ENCODE results near the gene MRPL55.

DNA sequence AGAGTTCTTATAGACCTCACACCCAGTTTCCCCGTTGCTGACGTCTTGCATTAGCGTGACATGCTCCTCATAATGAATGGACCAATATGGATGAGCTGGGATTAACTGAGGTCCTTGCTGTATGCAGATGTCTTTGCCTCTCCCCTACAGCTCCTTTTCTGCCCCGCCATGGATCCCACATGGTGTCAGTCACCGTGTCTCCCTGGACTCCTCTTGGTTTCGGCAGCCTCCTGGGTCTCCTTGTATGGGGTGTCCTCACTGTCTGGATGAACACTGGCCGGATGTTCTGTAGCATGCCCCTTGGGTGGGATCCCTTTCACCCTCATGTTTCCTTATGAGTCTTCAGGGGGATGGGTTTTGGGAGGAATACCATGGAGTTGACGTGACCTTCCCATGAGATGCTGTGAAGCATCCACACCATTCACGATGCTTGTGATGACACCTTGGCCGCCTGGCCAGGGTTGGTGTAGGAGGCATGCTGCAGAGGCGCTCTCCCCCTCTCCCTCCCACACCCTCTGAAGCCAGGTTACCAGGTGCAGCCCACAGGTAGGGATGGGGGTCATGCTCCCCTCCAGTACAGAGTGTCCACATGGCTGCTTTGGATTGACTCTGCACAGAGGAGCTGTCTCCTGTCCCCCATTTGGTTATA, 45.0 kb upstream of the MRPL55 start:
- TF ChIP-seq, protein P1, sequence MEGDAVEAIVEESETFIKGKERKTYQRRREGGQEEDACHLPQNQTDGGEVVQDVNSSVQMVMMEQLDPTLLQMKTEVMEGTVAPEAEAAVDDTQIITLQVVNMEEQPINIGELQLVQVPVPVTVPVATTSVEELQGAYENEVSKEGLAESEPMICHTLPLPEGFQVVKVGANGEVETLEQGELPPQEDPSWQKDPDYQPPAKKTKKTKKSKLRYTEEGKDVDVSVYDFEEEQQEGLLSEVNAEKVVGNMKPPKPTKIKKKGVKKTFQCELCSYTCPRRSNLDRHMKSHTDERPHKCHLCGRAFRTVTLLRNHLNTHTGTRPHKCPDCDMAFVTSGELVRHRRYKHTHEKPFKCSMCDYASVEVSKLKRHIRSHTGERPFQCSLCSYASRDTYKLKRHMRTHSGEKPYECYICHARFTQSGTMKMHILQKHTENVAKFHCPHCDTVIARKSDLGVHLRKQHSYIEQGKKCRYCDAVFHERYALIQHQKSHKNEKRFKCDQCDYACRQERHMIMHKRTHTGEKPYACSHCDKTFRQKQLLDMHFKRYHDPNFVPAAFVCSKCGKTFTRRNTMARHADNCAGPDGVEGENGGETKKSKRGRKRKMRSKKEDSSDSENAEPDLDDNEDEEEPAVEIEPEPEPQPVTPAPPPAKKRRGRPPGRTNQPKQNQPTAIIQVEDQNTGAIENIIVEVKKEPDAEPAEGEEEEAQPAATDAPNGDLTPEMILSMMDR (IDR thresholded peaks at IDR 0.05): no peak
- TF ChIP-seq POLR2A (IDR thresholded peaks at IDR 0.05): no peak
- no peak for TF ChIP-seq POLR2AphosphoS5 (IDR thresholded peaks at IDR 0.05)
- no peak for TF ChIP-seq EP300 (IDR thresholded peaks at IDR 0.05)

Data from suprapubic skin (tissue), 4 donors.